IPS-20b (cell line): ENCODE data around the gene HELZ.
"Not testable (repeated sequence)": the region's sequence is repeated elsewhere in the genome, so short reads cannot be mapped to it uniquely, and the experiment has no call there.

Experiments used
- H3K27ac ChIP-seq: one replicate; pipeline ENCODE4 v1.5.1; 2013; ENCODE audit warnings: low read length
- H3K27me3 ChIP-seq: 2 replicates; pipeline ENCODE4 v1.6.1; 2013; ENCODE audit warnings: mild to moderate bottlenecking, low read length, inconsistent platforms; ENCODE audit not compliant: insufficient read depth
- H3K36me3 ChIP-seq: 2 replicates; pipeline ENCODE4 v1.6.1; 2013; ENCODE audit warnings: low read depth, mild to moderate bottlenecking, inconsistent platforms, low read length, moderate library complexity; ENCODE audit not compliant: insufficient read depth
- H3K4me1 ChIP-seq: 2 replicates; pipeline ENCODE4 v1.6.1; 2013; ENCODE audit warnings: mild to moderate bottlenecking, control low read depth, inconsistent platforms, low read length, moderate library complexity; ENCODE audit not compliant: insufficient read depth
- H3K4me3 ChIP-seq: 2 replicates; pipeline ENCODE4 v1.5.1; 2013; ENCODE audit warnings: mild to moderate bottlenecking, low read length, inconsistent platforms
- H3K9ac ChIP-seq: 2 replicates; pipeline ENCODE4 v1.6.1; 2013; ENCODE audit warnings: low read depth, mild to moderate bottlenecking, inconsistent platforms, low read length, moderate library complexity
- H3K9me3 ChIP-seq: 2 replicates; pipeline ENCODE4 v1.6.1; 2013; ENCODE audit warnings: mild to moderate bottlenecking, low read depth, low read length, inconsistent platforms; ENCODE audit not compliant: insufficient read depth

HELZ gene

GRCh38 chr17:67152824-67153223, 92.2 kb downstream of the HELZ start:
- no peaks in the 10 kb centered on the region for H3K27me3 ChIP-seq
- peaks cover 20% of the 10 kb centered on the region for H3K36me3 ChIP-seq
- H3K4me3 ChIP-seq, result no peak overlapping the region
- H3K27ac ChIP-seq, result no peak overlapping the region
- H3K9ac ChIP-seq, result no peak overlapping the region
- peaks cover 9% of the 10 kb centered on the region; the same call in 1 of the 2 replicates for H3K4me1 ChIP-seq
- no peaks in the 10 kb centered on the region for H3K9me3 ChIP-seq

- H3K27me3 ChIP-seq, result no peaks in the 10 kb centered on the region
- H3K4me1 ChIP-seq, result peaks cover 9% of the 10 kb centered on the region; the same call in 1 of the 2 replicates
- peaks cover 26% of the 10 kb centered on the region for H3K36me3 ChIP-seq
- no peak overlapping the region for H3K4me3 ChIP-seq
- H3K9me3 ChIP-seq, result no peaks in the 10 kb centered on the region
- H3K9ac ChIP-seq, result no peak overlapping the region
- no peak overlapping the region for H3K27ac ChIP-seq
Measured at GRCh38 chr17:67151717-67152116, 93.3 kb downstream of the HELZ start.

GRCh38 chr17:67150826-67151225, 94.2 kb downstream of the HELZ start:
- Histone ChIP-seq H3K9me3 (no peaks in the 10 kb centered on the region), H3K27me3 (no peaks in the 10 kb centered on the region), H3K4me3 (no peak overlapping the region), H3K9ac (no peak overlapping the region), H3K4me1 (peaks cover 11% of the 10 kb centered on the region; the same call in 1 of the 2 replicates), H3K27ac (no peak overlapping the region), H3K36me3 (peaks cover 26% of the 10 kb centered on the region)

GRCh38 chr17:67148352-67148751, 96.6 kb downstream of the HELZ start:
- H3K36me3 ChIP-seq, result peaks cover 34% of the 10 kb centered on the region

GRCh38 chr17:67145183-67145805, 99.7 kb downstream of the HELZ start:
- no peak overlapping the region for H3K27ac ChIP-seq
- no peaks in the 10 kb centered on the region for H3K27me3 ChIP-seq
- peaks cover 26% of the 10 kb centered on the region for H3K36me3 ChIP-seq
- H3K9me3 ChIP-seq, result no peaks in the 10 kb centered on the region
- H3K4me1 ChIP-seq, result peaks cover 17% of the 10 kb centered on the region
- no peak overlapping the region for H3K9ac ChIP-seq
- no peak overlapping the region; the same call in 1 of the 2 replicates for H3K4me3 ChIP-seq

More at GRCh38 chr17:67148352-67148751, 96.6 kb downstream of the HELZ start:
- Histone ChIP-seq H3K9ac (no peak overlapping the region), H3K4me3 (no peak overlapping the region), H3K27ac (no peak overlapping the region), H3K9me3 (no peaks in the 10 kb centered on the region), H3K4me1 (peaks cover 17% of the 10 kb centered on the region), H3K27me3 (no peaks in the 10 kb centered on the region)

GRCh38 chr17:67143318-67143717, 101.7 kb downstream of the HELZ start:
- H3K27ac ChIP-seq, result no peak overlapping the region
- H3K9me3 ChIP-seq, result no peaks in the 10 kb centered on the region
- peaks cover 15% of the 10 kb centered on the region for H3K4me1 ChIP-seq
- H3K36me3 ChIP-seq, result peaks cover 20% of the 10 kb centered on the region
- H3K9ac ChIP-seq, result no peak overlapping the region
- H3K4me3 ChIP-seq, result no peak overlapping the region
- H3K27me3 ChIP-seq, result no peaks in the 10 kb centered on the region

- not testable (repeated sequence) for H3K9ac ChIP-seq, H3K9me3 ChIP-seq, H3K36me3 ChIP-seq, H3K27me3 ChIP-seq, H3K27ac ChIP-seq, H3K4me3 ChIP-seq
- H3K4me1 ChIP-seq, result peaks cover 15% of the 10 kb centered on the region
Measured at GRCh38 chr17:67142030-67142429, 103.0 kb downstream of the HELZ start.

- H3K27ac ChIP-seq, result no peak overlapping the region
- H3K36me3 ChIP-seq, result peaks cover 27% of the 10 kb centered on the region; the same call in 1 of the 2 replicates
- no peaks in the 10 kb centered on the region for H3K27me3 ChIP-seq
- no peak overlapping the region for H3K4me3 ChIP-seq
- no peaks in the 10 kb centered on the region for H3K9me3 ChIP-seq
- peaks cover 5% of the 10 kb centered on the region for H3K4me1 ChIP-seq
- no peak overlapping the region for H3K9ac ChIP-seq
Measured at GRCh38 chr17:67139784-67140665, 105.0 kb downstream of the HELZ start.

GRCh38 chr17:67139289-67139688, 105.7 kb downstream of the HELZ start:
- no peaks in the 10 kb centered on the region for H3K27me3 ChIP-seq
- H3K27ac ChIP-seq, result no peak overlapping the region
- peaks cover 28% of the 10 kb centered on the region; the same call in 1 of the 2 replicates for H3K36me3 ChIP-seq
- H3K9me3 ChIP-seq, result no peaks in the 10 kb centered on the region
- H3K4me1 ChIP-seq, result 0 out of 2 replicates have a peak, but pooled peaks cover 2% of the 10 kb centered on the region
- no peak overlapping the region for H3K9ac ChIP-seq
- H3K4me3 ChIP-seq, result no peak overlapping the region

- Histone ChIP-seq H3K9ac (no peak overlapping the region), H3K4me3 (no peak overlapping the region), H3K27ac (no peak overlapping the region), H3K36me3 (peaks cover 20% of the 10 kb centered on the region; the same call in 1 of the 2 replicates), H3K27me3 (no peaks in the 10 kb centered on the region), H3K4me1 (0 out of 2 replicates have a peak, but pooled peaks cover 2% of the 10 kb centered on the region), H3K9me3 (no peaks in the 10 kb centered on the region)
Measured at GRCh38 chr17:67138392-67138791, 106.6 kb downstream of the HELZ start.

- no peaks in the 10 kb centered on the region for H3K27me3 ChIP-seq
- no peak overlapping the region for H3K9ac ChIP-seq
- H3K4me3 ChIP-seq, result no peak overlapping the region
- H3K9me3 ChIP-seq, result no peaks in the 10 kb centered on the region
- no peak overlapping the region for H3K27ac ChIP-seq
- 0 out of 2 replicates have a peak, but pooled peaks cover 2% of the 10 kb centered on the region for H3K4me1 ChIP-seq
- peaks cover 19% of the 10 kb centered on the region; the same call in 1 of the 2 replicates for H3K36me3 ChIP-seq
Measured at GRCh38 chr17:67137860-67138259, 107.1 kb downstream of the HELZ start.

GRCh38 chr17:67137026-67137370, 108.0 kb downstream of the HELZ start:
- H3K9me3 ChIP-seq, result no peaks in the 10 kb centered on the region
- no peak overlapping the region for H3K9ac ChIP-seq
- H3K36me3 ChIP-seq, result peaks cover 19% of the 10 kb centered on the region; the same call in 1 of the 2 replicates
- no peak overlapping the region for H3K27ac ChIP-seq
- no peak overlapping the region for H3K4me3 ChIP-seq
- no peaks in the 10 kb centered on the region for H3K27me3 ChIP-seq
- H3K4me1 ChIP-seq, result 0 out of 2 replicates have a peak, but pooled peaks cover 2% of the 10 kb centered on the region
